ENCODE data around the gene RPL14. TPM values are rescaled to one million over a fixed set of nuclear protein-coding genes. Genes with fewer than 3 reads are reported as not detected.
A peak's percentile ranks its signal among the peaks of the same experiment; 100 is the strongest.
"Not testable (repeated sequence)": the region's sequence is repeated elsewhere in the genome, so short reads cannot be mapped to it uniquely, and the experiment has no call there.

Gene RPL14
- 374 and 444 TPM in 2 replicates for total RNA-seq (2014; rRNA removed; shearing (Covaris generic))

GRCh38 chr3:40456940-40457823, at the start of gene RPL14:
Gene RPL14, plus strand, starts transcription at chr3:40457339. Its CDS starts 133 bp downstream, at chr3:40457472.
- peak; percentile 96 for DNase-seq (ENCODE audit: low read depth)

GRCh38 chr3:40407611-40408010, 49.5 kb upstream of the RPL14 start:
- DNase-seq (ENCODE audit: low read depth), result no peak

- DNase-seq (ENCODE audit: low read depth), result no peak
Observed at GRCh38 chr3:40414270-40414669, 42.9 kb upstream of the RPL14 start.

GRCh38 chr3:40417845-40418543, 39.1 kb upstream of the RPL14 start:
- DNase-seq (ENCODE audit: low read depth), result no peak

GRCh38 chr3:40422861-40423260, 34.3 kb upstream of the RPL14 start:
- no peak for DNase-seq (ENCODE audit: low read depth)

GRCh38 chr3:40427045-40427669, 30.0 kb upstream of the RPL14 start:
- no peak for DNase-seq (ENCODE audit: low read depth)

- DNase-seq (ENCODE audit: low read depth), result no peak
Observed at GRCh38 chr3:40432793-40433192, 24.3 kb upstream of the RPL14 start.

- no peak for DNase-seq (ENCODE audit: low read depth)
Observed at GRCh38 chr3:40437889-40438288, 19.2 kb upstream of the RPL14 start.

- DNase-seq (ENCODE audit: low read depth), result no peak
Observed at GRCh38 chr3:40445062-40445461, 12.1 kb upstream of the RPL14 start.

- no peak for DNase-seq (ENCODE audit: low read depth)
Observed at GRCh38 chr3:40445880-40446279, 11.3 kb upstream of the RPL14 start.

- DNase-seq (ENCODE audit: low read depth), result no peak
Observed at GRCh38 chr3:40450438-40450837, 6.7 kb upstream of the RPL14 start.

GRCh38 chr3:40451551-40451950, 5.6 kb upstream of the RPL14 start:
- DNase-seq (ENCODE audit: low read depth), result no peak

GRCh38 chr3:40452057-40452456, 5.1 kb upstream of the RPL14 start:
- DNase-seq (ENCODE audit: low read depth), result no peak

- no peak for DNase-seq (ENCODE audit: low read depth)
Observed at GRCh38 chr3:40452562-40452875, 4.6 kb upstream of the RPL14 start.

GRCh38 chr3:40452876-40453730, 4.0 kb upstream of the RPL14 start:
- peak; percentile 98 for DNase-seq (ENCODE audit: low read depth)

- DNase-seq (ENCODE audit: low read depth), result no peak
Observed at GRCh38 chr3:40453933-40454332, 3.2 kb upstream of the RPL14 start.

- no peak for DNase-seq (ENCODE audit: low read depth)
Observed at GRCh38 chr3:40455328-40455727, 1.8 kb upstream of the RPL14 start.

- no peak for DNase-seq (ENCODE audit: low read depth)
Observed at GRCh38 chr3:40456279-40456939, 730 bp upstream of the RPL14 start.

GRCh38 chr3:40458473-40458872, 1.3 kb downstream of the RPL14 start:
- no peak for DNase-seq (ENCODE audit: low read depth)

- not testable (repeated sequence) for DNase-seq (ENCODE audit: low read depth)
Observed at GRCh38 chr3:40460481-40460880, 3.3 kb downstream of the RPL14 start.

GRCh38 chr3:40461161-40461560, 4.0 kb downstream of the RPL14 start:
- no peak for DNase-seq (ENCODE audit: low read depth)

Measured in Daoy (cell line).